WERI-Rb-1 (cell line): Measurements from ENCODE around the gene JAZF1.

ENCODE experiments used
- DNase-seq: peaks from one replicate; pipeline ENCODE4 v3.0.0-alpha.2; 2020
- H3K27ac ChIP-seq: fragments of 250-450 bp; sonication (Bioruptor Pico); 2 replicates; pipeline ENCODE4 v1.5.1; 2020; ENCODE audit warnings: mild to moderate bottlenecking, moderate library complexity
- H3K27me3 ChIP-seq: fragments of 250-450 bp; sonication (Bioruptor Pico); 2 replicates; pipeline ENCODE4 v1.5.1; 2021; ENCODE audit warnings: mild to moderate bottlenecking, low read depth, moderate library complexity; ENCODE audit not compliant: insufficient read depth, severe bottlenecking
- H3K36me3 ChIP-seq: fragments of 250-450 bp; sonication (Bioruptor Pico); 2 replicates; pipeline ENCODE4 v1.5.1; 2020; ENCODE audit warnings: mild to moderate bottlenecking, moderate library complexity
- H3K4me3 ChIP-seq: 2 replicates; pipeline ENCODE4 v1.5.1; 2011; ENCODE audit warnings: low read depth, mild to moderate bottlenecking, control low read depth, low read length
- H3K9me3 ChIP-seq: fragments of 250-450 bp; sonication (Bioruptor Pico); 2 replicates; pipeline ENCODE4 v1.5.1; 2021; ENCODE audit warnings: mild to moderate bottlenecking, moderate library complexity; ENCODE audit not compliant: severe bottlenecking
- TF ChIP-seq, protein P1 (sequence below): IDR thresholded peaks from 2 replicates; pipeline ENCODE4 v1.5.1; 2011; ENCODE audit warnings: low read depth, mild to moderate bottlenecking, control low read depth, inconsistent platforms, low read length

Gene JAZF1

DNA sequence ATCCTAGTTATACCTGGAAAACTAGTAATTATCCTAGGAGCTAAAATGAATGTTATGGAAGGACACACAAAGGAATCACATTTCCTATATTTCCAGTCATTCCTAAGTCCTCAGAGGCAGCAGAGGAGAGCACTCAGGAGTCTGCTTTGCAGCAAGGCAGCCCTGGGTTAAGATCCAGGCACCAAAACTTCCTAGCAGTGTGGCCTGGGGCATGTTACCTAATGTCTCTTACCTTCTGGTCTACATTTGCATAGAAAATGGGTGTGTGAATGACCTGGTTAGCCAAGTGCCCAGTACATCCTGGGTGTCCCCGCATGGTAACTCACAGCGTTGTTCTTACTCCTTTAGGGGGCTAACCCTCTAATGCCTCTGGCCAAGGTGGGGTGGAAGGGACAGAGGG, 304.8 kb downstream of the JAZF1 start:
- no peak for DNase-seq
- TF ChIP-seq, protein P1, sequence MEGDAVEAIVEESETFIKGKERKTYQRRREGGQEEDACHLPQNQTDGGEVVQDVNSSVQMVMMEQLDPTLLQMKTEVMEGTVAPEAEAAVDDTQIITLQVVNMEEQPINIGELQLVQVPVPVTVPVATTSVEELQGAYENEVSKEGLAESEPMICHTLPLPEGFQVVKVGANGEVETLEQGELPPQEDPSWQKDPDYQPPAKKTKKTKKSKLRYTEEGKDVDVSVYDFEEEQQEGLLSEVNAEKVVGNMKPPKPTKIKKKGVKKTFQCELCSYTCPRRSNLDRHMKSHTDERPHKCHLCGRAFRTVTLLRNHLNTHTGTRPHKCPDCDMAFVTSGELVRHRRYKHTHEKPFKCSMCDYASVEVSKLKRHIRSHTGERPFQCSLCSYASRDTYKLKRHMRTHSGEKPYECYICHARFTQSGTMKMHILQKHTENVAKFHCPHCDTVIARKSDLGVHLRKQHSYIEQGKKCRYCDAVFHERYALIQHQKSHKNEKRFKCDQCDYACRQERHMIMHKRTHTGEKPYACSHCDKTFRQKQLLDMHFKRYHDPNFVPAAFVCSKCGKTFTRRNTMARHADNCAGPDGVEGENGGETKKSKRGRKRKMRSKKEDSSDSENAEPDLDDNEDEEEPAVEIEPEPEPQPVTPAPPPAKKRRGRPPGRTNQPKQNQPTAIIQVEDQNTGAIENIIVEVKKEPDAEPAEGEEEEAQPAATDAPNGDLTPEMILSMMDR = no peak
- H3K4me3 ChIP-seq = no peak overlapping the region
- H3K36me3 ChIP-seq = no peaks in the 10 kb centered on the region
- no peaks in the 10 kb centered on the region for H3K27me3 ChIP-seq
- no peaks in the 10 kb centered on the region for H3K9me3 ChIP-seq
- H3K27ac ChIP-seq = no peak overlapping the region

DNA sequence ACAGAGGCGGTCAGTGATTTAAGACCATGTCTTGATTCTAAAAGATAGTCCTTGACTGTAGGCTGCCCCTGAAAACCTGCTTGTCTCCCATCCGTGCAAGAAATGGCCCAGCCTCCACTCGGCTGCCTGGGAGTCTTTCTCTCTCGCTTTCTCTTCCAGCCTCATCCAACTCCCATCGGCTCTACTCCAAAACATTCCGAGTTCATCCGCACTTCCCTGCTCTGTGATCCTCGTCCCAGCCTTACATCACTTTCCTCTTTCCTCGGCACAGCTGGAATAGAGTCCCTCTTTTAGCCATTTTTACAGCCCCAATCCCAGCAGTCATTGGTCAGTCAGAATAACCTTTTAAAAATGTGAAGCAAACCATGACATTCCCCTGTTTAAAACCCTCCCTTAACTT, 305.5 kb downstream of the JAZF1 start:
- no peaks in the 10 kb centered on the region for H3K9me3 ChIP-seq
- no peaks in the 10 kb centered on the region for H3K27me3 ChIP-seq
- TF ChIP-seq, protein P1 = no peak
- H3K27ac ChIP-seq = no peak overlapping the region
- H3K4me3 ChIP-seq = no peak overlapping the region
- no peak for DNase-seq
- no peaks in the 10 kb centered on the region for H3K36me3 ChIP-seq

DNA sequence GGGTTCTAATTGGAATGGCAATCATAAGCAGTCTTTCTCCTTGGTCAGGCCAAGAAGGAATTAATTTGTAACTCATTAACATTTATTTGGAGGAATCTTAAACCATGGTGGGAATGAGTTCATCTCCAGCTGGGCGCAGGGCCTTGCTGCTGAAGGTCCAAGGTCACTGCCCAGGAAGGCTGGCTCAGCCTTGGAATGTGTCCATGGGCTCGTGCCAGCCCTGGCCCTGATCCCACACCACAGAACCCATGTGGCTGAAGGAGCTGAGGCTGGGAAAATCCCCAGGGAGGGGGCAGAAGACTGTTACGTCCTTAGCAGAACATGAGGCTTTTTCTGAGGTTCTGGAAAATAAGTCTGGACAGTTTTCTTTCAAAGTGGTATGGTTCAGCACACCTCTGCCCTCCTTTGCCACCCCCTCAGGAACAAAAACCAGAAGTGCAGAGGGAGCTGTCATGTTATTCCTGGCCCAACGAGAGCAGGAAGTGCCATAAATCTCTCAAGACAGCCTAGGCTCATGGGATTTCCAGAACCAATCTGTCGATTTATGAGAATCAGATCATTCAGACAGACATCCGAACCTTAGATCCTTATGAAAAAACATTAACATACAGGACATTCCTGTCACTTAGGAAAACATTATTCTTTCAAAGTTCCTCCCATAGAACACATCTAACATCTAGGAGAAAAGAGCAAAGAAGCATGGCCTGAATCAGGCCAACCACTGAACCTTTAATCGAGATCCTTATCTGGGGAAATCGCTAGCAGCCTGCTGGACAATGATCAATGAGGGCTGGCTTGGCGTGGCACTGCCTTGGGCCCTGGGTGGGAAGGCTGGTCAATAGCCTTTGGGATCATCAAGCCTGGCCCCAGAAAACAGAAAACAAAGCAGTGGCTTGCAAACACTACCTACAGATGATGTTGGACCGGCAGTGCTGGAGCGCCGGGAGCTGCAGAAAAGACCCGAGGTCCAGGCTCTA, 306.3 kb downstream of the JAZF1 start:
- Histone ChIP-seq H3K4me3 (no peak overlapping the region), H3K27me3 (no peaks in the 10 kb centered on the region), H3K36me3 (no peaks in the 10 kb centered on the region), H3K9me3 (no peaks in the 10 kb centered on the region), H3K27ac (no peak overlapping the region)
- TF ChIP-seq, protein P1 = no peak
- no peak for DNase-seq

DNA sequence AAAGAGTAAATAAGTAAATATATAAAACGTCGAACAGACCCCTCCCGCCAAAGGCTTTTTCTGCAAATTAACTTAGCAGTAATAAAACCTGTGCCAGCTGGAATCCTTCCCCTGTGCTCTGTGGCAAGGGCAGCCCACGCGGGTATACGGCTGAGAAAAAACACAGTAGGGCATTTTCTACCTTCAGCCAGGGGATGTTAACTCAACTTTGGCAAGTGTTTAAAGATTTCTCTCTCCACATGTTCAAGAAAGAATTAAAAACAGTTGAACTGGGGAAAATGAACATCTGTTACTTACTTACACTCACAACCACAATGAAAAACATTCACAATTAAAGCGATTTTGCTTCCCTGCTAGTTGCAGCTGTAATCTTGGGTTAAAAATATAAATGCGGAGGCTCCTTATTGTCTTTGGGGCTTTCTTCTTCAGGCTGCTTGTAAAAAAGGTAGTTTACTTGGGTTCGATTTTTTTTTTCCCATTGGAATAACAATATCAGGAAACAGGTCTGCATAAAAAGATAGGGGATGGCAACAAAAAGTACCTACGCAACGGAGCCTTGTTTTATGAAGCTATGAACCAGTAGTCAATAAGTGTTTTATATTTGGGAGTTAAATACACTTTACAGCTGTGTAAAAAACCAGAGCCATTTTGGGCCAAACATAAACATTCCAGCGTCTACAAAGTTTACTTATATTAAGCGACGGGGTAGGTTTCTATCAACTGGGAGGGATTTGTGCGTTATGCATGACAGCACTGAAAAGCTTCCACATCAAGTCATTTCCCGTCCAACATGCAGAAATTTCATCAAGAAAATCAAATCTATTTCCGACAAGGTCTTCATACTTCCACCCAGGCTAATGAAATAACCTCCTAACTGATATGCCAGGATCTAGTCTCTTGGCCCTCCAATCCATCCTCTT, 308.0 kb downstream of the JAZF1 start:
- no peak overlapping the region for H3K4me3 ChIP-seq
- TF ChIP-seq, protein P1 = no peak
- no peak overlapping the region for H3K27ac ChIP-seq
- H3K27me3 ChIP-seq = no peaks in the 10 kb centered on the region
- no peaks in the 10 kb centered on the region for H3K36me3 ChIP-seq
- no peak for DNase-seq
- H3K9me3 ChIP-seq = no peaks in the 10 kb centered on the region

DNA sequence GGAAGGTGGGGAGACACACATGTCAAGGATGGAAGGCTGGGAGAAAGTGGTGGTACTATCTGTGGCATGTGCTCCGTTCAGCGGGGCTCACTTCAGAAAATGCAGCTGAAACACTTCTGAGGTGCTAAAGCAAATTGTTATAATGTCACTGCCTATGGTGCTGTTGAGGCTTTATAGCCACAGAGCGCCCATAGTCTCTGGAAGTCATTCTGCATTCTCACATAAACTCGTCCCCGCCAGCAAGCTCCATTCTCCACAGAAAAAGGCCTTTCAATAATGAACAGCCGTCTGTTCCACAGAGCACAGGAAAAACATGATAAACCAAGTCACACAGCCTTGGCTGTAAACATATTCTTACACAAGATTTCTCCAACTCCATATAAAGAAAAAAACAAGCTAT, 308.7 kb downstream of the JAZF1 start:
- no peaks in the 10 kb centered on the region for H3K27me3 ChIP-seq
- no peaks in the 10 kb centered on the region for H3K36me3 ChIP-seq
- no peak overlapping the region for H3K27ac ChIP-seq
- no peak for DNase-seq
- H3K4me3 ChIP-seq = no peak overlapping the region
- TF ChIP-seq, protein P1 = no peak
- no peaks in the 10 kb centered on the region for H3K9me3 ChIP-seq
